Measurements from ENCODE around the gene G6PD. TPM values are rescaled to one million over a fixed set of nuclear protein-coding genes. Genes with fewer than 3 reads are reported as not detected.
"Not testable (repeated sequence)": the region's sequence is repeated elsewhere in the genome, so short reads cannot be mapped to it uniquely, and the experiment has no call there.

G6PD gene
- total and polyA plus RNA-seq, 10 of the 15 experiments (the other 5 are each of a cell fraction or from before 2014, with no cell fraction given): 1.6 to 62.5 (median 28.4) TPM

DNA sequence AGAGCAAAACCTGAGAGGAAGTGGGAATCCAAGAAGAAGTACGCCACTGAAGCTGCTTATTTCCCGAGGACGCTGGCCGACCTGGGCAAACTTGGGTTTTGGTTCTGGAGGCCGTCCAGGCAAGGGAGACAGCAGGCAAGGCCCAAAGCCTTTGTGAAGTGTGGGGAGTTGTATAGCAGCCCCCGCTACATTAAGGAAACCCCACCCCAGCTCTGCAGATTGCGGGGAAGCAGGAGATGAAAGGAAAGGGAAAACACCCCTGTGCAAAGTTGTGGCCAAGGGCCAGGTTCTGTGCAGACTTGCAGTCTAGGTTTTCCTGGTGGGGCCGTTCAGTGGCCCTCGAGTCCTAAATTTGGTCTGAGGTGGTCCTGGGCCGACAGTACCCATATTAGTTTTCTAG lies 26.4 kb upstream of the G6PD start:
- DNase-seq (ENCODE audit: low read depth, low spot score); CTCF ChIA-PET; H2AFZ ChIP-seq (ENCODE audit: control insufficient read depth, low read depth, low read length); H3K4me3 ChIP-seq; H3K27me3 ChIP-seq (replicated peaks in 1 of 2; ENCODE audit: control insufficient read depth in 2 of 2, insufficient read depth in 2 of 2, low read length in 1 of 2); H3K9ac ChIP-seq (ENCODE audit: control insufficient read depth, insufficient read depth, low read length); RAD21 ChIA-PET (ENCODE audit: unreplicated experiment); in situ Hi-C loops (cut with MboI); H3K4me1 ChIP-seq (ENCODE audit: control insufficient read depth, insufficient read depth, low read length); H3K36me3 ChIP-seq (ENCODE audit: control insufficient read depth in 2 of 2, insufficient read depth in 2 of 2, low read length in 1 of 2); SMC1A ChIA-PET (ENCODE audit: uncharacterized antibody, unreplicated experiment); ATAC-seq; H3K9me3 ChIP-seq (replicated peaks; ENCODE audit: control insufficient read depth, insufficient read depth, low read length); H3K4me2 ChIP-seq (ENCODE audit: control insufficient read depth, insufficient read depth); POLR2A ChIA-PET; H4K20me1 ChIP-seq (ENCODE audit: control insufficient read depth, insufficient read depth); H3K79me2 ChIP-seq (ENCODE audit: control insufficient read depth, insufficient read depth, low read length); intact Hi-C loops (cut with micrococcal nuclease; ENCODE audit: unreplicated experiment); FAIRE-seq; BruUV-seq (replicated peaks); H3K27ac ChIP-seq (ENCODE audit: control insufficient read depth, insufficient read depth): not testable (repeated sequence)
- no CpG with 5 or more reads among the region's 10 CpGs for WGBS (ENCODE audit: insufficient coverage, insufficient replicate concordance, low lambda C conversion rate, missing lambda C conversion rate)

DNA sequence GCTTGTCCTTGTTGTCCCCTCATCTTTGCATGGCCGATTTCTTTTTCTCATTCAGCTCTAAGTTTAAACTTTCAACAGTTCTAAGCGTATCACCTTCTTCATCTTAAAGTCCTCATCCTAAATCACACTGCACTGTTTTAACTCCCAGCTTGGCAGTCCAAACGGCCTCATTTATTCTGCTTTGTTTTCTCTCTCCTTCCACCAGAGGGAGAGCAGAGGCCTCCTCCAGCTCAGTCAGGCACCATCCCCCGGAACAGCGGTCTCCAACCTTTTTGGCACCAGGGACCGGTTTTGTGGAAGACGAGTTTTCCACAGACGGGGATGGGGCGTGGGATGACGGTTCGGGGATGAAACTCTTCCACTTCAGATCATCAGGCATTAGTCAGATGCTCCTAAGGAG lies 23.7 kb upstream of the G6PD start:
- H4K20me1 ChIP-seq (ENCODE audit: control insufficient read depth, insufficient read depth): not testable (repeated sequence)

DNA sequence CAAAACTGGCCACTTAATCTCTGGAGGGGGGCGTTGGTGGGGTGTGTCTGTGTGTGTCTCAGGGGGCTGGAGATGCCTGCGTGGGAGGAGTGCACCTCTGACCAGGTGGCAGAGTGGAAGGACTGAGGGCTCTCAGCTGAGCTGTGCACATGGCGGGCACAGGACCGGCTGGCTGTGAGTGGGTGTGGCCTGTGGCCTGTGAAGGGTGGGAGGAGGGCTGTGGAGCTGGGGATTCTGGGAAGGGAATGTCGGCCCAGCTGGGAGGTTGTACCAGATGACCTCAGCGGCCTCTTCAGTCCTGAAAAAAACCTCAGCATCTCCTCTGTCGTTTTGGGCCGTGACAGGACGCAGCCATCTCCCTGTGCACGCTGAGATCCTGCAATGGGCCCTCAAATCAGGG lies 15.6 kb upstream of the G6PD start:
- H3K36me3 ChIP-seq (ENCODE audit: control insufficient read depth in 2 of 2, insufficient read depth in 2 of 2, low read length in 1 of 2); H3K9ac ChIP-seq (ENCODE audit: control insufficient read depth, insufficient read depth, low read length); intact Hi-C loops (cut with micrococcal nuclease; ENCODE audit: unreplicated experiment); H2AFZ ChIP-seq (ENCODE audit: control insufficient read depth, low read depth, low read length); RAD21 ChIA-PET (ENCODE audit: unreplicated experiment); SMC1A ChIA-PET (ENCODE audit: uncharacterized antibody, unreplicated experiment); ATAC-seq; POLR2A ChIA-PET; H4K20me1 ChIP-seq (ENCODE audit: control insufficient read depth, insufficient read depth); FAIRE-seq; DNase-seq (ENCODE audit: low read depth, low spot score); H3K4me2 ChIP-seq (ENCODE audit: control insufficient read depth, insufficient read depth); in situ Hi-C loops (cut with MboI); CTCF ChIA-PET; H3K9me3 ChIP-seq (replicated peaks; ENCODE audit: control insufficient read depth, insufficient read depth, low read length); H3K79me2 ChIP-seq (ENCODE audit: control insufficient read depth, insufficient read depth, low read length); H3K27me3 ChIP-seq (replicated peaks in 1 of 2; ENCODE audit: control insufficient read depth in 2 of 2, insufficient read depth in 2 of 2, low read length in 1 of 2); H3K4me3 ChIP-seq; H3K27ac ChIP-seq (ENCODE audit: control insufficient read depth, insufficient read depth); H3K4me1 ChIP-seq (ENCODE audit: control insufficient read depth, insufficient read depth, low read length): not testable (repeated sequence)
- WGBS (ENCODE audit: insufficient coverage, insufficient replicate concordance, low lambda C conversion rate, missing lambda C conversion rate): no CpG with 5 or more reads among the region's 10 CpGs
- TSS peak; percentile 65 for BruUV-seq (replicated peaks)

More for the DNA sequence above, 23.7 kb upstream of the G6PD start:
- BruUV-seq (replicated peaks); H3K36me3 ChIP-seq (ENCODE audit: control insufficient read depth in 2 of 2, insufficient read depth in 2 of 2, low read length in 1 of 2); H3K9me3 ChIP-seq (replicated peaks; ENCODE audit: control insufficient read depth, insufficient read depth, low read length); POLR2A ChIA-PET; H3K4me1 ChIP-seq (ENCODE audit: control insufficient read depth, insufficient read depth, low read length); H3K79me2 ChIP-seq (ENCODE audit: control insufficient read depth, insufficient read depth, low read length); H3K27me3 ChIP-seq (replicated peaks in 1 of 2; ENCODE audit: control insufficient read depth in 2 of 2, insufficient read depth in 2 of 2, low read length in 1 of 2); SMC1A ChIA-PET (ENCODE audit: uncharacterized antibody, unreplicated experiment); ATAC-seq; in situ Hi-C loops (cut with MboI); H3K4me3 ChIP-seq; H3K27ac ChIP-seq (ENCODE audit: control insufficient read depth, insufficient read depth); RAD21 ChIA-PET (ENCODE audit: unreplicated experiment); H3K4me2 ChIP-seq (ENCODE audit: control insufficient read depth, insufficient read depth); intact Hi-C loops (cut with micrococcal nuclease; ENCODE audit: unreplicated experiment); H2AFZ ChIP-seq (ENCODE audit: control insufficient read depth, low read depth, low read length); DNase-seq (ENCODE audit: low read depth, low spot score); CTCF ChIA-PET; FAIRE-seq; H3K9ac ChIP-seq (ENCODE audit: control insufficient read depth, insufficient read depth, low read length): not testable (repeated sequence)
- WGBS (ENCODE audit: insufficient coverage, insufficient replicate concordance, low lambda C conversion rate, missing lambda C conversion rate): no CpG with 5 or more reads among the region's 11 CpGs

- H3K27me3 ChIP-seq (replicated peaks in 1 of 2; ENCODE audit: control insufficient read depth in 2 of 2, insufficient read depth in 2 of 2, low read length in 1 of 2); BruUV-seq (replicated peaks); H3K4me3 ChIP-seq; H3K9me3 ChIP-seq (replicated peaks; ENCODE audit: control insufficient read depth, insufficient read depth, low read length); H3K9ac ChIP-seq (ENCODE audit: control insufficient read depth, insufficient read depth, low read length); H3K79me2 ChIP-seq (ENCODE audit: control insufficient read depth, insufficient read depth, low read length); H3K36me3 ChIP-seq (ENCODE audit: control insufficient read depth in 2 of 2, insufficient read depth in 2 of 2, low read length in 1 of 2); H2AFZ ChIP-seq (ENCODE audit: control insufficient read depth, low read depth, low read length); ATAC-seq; H3K4me2 ChIP-seq (ENCODE audit: control insufficient read depth, insufficient read depth); intact Hi-C loops (cut with micrococcal nuclease; ENCODE audit: unreplicated experiment); DNase-seq (ENCODE audit: low read depth, low spot score); H3K4me1 ChIP-seq (ENCODE audit: control insufficient read depth, insufficient read depth, low read length); H4K20me1 ChIP-seq (ENCODE audit: control insufficient read depth, insufficient read depth); POLR2A ChIA-PET; H3K27ac ChIP-seq (ENCODE audit: control insufficient read depth, insufficient read depth); CTCF ChIA-PET; SMC1A ChIA-PET (ENCODE audit: uncharacterized antibody, unreplicated experiment); FAIRE-seq; RAD21 ChIA-PET (ENCODE audit: unreplicated experiment); in situ Hi-C loops (cut with MboI): not testable (repeated sequence)
- no CpG with 5 or more reads among the region's 31 CpGs for WGBS (ENCODE audit: insufficient coverage, insufficient replicate concordance, low lambda C conversion rate, missing lambda C conversion rate)
These were observed 13.7 kb upstream of the G6PD start for GRCh38 chrX:154560326-154560725.
